ENCODE measurements around the gene ZNF385C.
"Not testable (repeated sequence)": the region's sequence is repeated elsewhere in the genome, so short reads cannot be mapped to it uniquely, and the experiment has no call there.

The ZNF385C gene

DNA sequence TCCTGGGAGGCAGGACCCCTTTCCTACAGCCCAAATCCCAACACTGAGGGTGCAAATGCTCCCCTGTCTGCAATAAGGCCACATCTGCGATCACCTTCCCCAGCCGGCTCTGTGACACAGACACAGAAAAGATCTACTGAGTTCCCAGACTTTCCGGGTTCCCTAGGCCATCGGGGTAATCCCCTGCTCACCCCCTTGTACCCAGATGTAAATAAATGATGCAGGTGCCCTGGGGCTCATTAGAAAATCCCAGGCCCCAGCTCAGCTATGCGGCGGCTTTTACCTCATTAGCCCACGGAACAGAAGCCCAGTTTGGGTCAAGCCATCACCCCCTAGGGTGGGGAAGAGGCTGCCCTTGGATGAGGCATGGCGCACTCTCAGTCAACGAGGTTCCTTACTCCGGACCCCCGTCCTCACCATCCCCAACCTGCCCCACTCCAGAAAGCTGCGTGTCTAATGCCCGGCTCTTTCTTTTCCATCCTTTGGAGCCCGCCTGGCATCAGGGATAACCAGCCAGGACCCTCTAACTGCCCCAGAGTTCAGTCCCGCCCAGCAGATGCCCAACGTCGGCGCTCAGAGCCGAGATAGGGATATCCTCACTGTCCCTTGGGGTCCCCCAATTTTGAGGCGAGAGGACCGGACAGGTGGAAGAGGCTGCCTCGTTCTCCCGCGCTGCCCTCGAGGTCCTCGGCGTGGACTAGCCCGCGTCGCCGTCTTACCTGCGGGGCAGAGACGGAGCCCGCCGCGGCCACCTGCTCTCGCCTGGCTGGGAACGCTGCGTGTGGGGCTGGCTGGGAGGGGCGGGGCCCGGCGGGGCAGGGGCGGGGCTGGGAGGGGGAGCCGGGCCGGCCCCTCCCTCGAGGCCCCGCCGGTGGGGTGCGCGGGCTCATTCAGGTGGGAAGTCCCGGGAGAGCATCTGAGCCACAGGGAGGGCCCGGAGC lies at the start of gene ZNF385C:
Gene ZNF385C (minus strand): TSS at position 783 of the 941 bp plus-strand sequence. CDS start 35,417 bp downstream, outside the sequence.
- in situ Hi-C loops (cut with HindIII; ENCODE audit: low sequenced_read_pairs): no loop called here

- in situ Hi-C loops (cut with HindIII; ENCODE audit: low sequenced_read_pairs): no loop called here
Observed at GRCh38 chr17:42146911-42147607, 48.8 kb upstream of the ZNF385C start.

DNA sequence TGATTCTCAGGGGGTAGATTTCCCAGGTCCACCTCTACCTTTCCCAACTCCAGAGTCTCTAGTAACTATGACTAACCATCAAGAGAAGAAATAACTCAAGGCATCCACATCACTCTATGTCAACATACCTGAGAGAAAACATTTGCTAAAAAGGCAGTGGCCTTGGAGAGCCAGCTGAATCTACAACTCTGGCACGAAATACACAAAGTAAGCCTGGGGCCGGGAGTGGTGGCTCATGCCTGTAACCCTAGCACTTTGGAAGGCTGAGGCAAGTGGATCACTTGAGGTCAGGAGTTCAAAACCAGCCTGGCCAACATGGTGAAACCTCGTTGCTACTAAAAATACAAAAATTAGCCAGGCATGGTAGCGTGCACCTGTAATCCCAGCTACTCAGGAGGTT lies 44.9 kb upstream of the ZNF385C start:
- in situ Hi-C loops (cut with HindIII; ENCODE audit: low sequenced_read_pairs): not testable (repeated sequence)

GRCh38 chr17:42142371-42142896 lies 44.2 kb upstream of the ZNF385C start:
- in situ Hi-C loops (cut with HindIII; ENCODE audit: low sequenced_read_pairs): no loop called here

DNA sequence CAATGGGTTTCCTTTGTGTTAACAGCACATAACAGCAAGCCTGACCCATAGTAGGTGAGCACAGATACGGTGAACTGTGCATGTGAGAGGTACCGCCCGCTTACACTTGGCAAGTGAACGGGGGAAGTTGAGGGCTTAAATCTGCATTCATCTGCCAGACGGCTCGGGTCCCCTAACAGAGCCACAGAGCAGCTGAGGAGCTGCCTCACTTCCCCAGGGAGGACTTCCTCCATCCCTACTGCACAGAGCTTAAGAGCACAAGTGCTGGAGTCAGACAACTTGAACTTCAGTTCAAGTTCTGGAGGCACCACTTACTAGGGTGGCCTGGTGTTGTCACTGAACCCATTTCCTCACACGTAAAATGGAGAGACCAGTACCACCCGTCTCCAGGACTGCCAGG lies 43.1 kb upstream of the ZNF385C start:
- in situ Hi-C loops (cut with HindIII; ENCODE audit: low sequenced_read_pairs): no loop called here

DNA sequence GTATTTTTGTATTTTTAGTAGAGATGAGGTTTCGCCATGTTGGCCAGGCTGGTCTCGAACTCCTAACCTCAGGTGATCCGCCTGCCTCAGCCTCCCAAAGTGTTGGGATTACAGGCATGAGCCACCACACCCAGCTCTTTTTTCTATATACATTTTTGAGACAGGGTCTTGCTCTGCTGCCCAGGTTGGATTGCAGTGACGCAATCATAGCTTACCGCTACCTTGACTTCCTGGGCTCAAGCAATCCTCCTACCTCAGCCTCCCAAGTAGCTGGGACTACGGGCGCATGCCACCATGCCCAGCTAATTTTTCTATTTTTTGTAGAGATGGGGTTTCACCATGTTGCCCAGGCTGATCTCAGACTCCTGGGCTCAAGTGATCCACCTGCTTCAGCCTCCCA lies 42.4 kb upstream of the ZNF385C start:
- in situ Hi-C loops (cut with HindIII; ENCODE audit: low sequenced_read_pairs): not testable (repeated sequence)

DNA sequence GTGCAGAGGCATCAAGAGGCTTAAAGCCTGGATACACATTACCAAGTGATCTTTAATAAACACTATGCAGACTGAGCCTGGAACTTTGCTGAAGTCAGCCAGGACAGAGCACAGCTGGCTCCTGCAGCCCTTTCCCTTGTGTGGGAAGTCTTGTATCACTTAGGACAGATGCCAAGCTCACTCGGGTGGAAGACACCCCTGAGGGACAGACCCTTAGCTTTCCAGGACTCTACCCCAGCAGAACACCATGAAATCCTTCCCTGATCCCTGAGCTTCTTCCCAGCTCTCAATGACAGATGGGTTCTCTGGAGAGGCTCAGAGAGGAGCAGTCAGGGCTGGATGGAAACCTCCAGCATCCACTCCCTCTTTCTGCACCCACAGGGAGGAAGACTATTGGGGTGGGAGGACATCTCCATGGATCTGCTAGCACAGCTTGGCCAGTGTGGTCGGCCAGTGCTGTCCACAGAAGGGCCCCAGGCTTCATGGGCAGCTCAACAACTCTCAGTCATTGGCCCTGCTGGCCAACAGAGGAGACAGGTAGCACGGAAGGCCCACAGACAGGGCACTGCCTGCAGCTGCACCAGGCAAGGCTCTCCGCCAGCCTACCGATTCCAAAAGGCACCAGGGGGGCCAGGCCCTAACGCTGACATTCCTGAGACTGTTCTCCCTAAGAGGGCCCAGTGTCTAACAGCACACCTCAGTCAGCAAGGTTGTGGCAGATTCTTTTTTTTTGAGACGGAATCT lies 40.6 kb upstream of the ZNF385C start:
- in situ Hi-C loops (cut with HindIII; ENCODE audit: low sequenced_read_pairs): loop anchor here (5.0 kb wide), 1 partner anchor 38 kb away; no protein-coding TSS in a partner anchor

GRCh38 chr17:42136654-42137051 lies 38.4 kb upstream of the ZNF385C start:
- in situ Hi-C loops (cut with HindIII; ENCODE audit: low sequenced_read_pairs): loop anchor here (5.0 kb wide), 1 partner anchor 41 kb away; no protein-coding TSS in a partner anchor

DNA sequence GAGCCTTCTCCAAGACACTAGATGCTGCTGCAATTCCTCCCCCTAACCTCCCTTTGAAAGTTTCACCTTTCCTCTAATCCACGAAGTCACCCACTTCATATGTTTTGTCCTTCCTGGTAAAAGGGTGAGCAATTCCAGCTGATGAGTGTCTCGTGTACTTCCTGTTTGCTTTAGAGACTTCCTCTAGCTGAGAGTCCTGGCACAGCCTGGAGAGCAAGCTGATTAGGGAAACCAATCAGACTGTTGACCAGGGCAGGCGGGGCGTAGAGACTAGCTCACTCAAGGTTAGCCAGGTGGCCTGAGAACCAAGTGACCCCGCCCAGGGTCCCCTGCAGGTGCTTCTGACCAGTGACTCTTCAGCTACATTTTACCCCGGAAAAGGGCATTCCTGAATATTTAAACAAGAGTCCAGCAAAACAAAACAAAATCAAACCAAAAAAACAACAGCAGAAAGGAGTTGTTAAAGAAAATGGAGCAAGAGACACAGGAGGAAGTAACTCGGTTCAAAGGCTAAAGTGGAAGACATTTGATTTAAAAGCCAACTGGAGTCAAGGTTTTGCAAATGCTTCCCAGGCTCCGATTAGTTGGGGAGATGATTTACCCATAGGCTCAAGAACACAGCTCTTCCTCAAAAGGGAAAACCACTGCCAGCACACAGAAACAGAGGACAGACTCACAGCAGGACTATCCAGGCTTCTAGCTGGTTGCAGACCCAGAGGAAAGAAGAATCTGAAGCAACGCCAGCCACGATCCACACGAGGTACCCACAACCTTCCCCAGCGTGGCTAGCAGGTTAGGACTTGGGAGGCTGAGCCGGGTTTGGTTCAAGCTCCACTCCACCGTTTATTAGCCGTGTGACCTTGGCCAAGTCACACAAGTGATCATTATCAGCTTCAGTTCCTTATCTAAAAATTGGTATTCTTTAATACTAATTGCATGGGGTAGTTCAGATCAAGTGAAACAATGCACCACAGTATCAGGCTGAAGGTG lies 37.7 kb upstream of the ZNF385C start:
- in situ Hi-C loops (cut with HindIII; ENCODE audit: low sequenced_read_pairs): loop anchor here (5.0 kb wide), 1 partner anchor 41 kb away; no protein-coding TSS in a partner anchor

GRCh38 chr17:42135151-42135550 lies 36.9 kb upstream of the ZNF385C start:
- in situ Hi-C loops (cut with HindIII; ENCODE audit: low sequenced_read_pairs): loop anchor here (5.0 kb wide), 1 partner anchor 42 kb away; no protein-coding TSS in a partner anchor

GRCh38 chr17:42133461-42134041 lies 35.3 kb upstream of the ZNF385C start:
- in situ Hi-C loops (cut with HindIII; ENCODE audit: low sequenced_read_pairs): no loop called here

DNA sequence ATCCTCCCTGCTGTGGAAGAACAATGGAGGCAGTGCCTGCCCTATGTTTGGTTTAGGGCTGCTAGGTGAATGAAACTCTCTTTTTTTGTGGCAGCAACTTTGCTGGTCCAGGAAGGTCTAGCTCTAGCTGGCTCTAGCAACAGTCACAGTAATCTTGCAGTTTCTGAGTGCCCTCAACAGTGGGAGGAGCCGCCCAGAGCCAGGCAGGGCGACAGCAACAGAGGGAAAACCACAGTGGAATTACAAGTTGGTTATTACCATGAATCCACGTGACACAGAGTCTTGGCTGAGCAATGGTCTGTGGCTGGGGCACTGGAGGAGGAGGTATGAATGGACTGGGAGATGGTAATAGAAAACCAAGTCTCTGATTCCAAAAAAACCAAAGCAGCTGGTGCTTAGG lies 34.7 kb upstream of the ZNF385C start:
- in situ Hi-C loops (cut with HindIII; ENCODE audit: low sequenced_read_pairs): no loop called here

DNA sequence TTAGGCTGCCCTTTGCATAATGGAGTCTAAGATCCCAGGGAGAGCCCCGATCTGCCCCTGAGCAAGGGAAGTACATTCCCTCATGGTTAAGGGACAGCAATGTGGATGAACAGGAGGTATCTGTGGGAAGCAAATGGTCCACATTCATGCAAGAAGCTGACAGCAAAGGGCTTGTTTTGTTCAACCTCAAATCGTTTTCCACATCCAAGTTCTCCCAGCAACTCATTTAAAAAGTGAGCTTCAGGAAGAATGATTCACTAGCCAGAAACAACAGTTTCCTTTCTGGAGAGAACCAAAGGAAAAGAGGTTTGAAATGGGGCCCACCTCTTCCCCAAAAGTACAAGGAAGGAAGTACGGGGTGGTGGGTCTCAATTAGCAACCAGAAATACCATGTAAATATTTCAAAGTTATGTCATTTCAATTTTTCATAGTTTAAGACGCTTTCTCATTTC lies 33.7 kb upstream of the ZNF385C start:
- in situ Hi-C loops (cut with HindIII; ENCODE audit: low sequenced_read_pairs): no loop called here

DNA sequence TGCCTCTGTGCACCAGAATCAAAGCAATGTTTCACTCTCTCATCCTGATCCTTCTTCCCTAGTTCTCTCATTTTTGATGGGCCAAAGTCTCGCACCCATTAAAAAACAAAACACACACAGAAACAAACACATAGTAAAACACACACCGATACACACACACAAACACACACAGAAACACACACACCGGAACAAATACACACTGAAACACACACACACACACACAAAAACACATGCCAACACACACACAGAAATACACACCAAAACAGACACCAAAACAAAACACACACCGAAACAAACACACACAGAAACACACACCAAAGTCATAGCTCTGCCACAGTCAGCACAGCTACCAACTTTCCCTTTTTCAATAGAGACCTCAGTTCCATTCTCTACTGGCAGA lies 33.0 kb upstream of the ZNF385C start:
- in situ Hi-C loops (cut with HindIII; ENCODE audit: low sequenced_read_pairs): no loop called here

DNA sequence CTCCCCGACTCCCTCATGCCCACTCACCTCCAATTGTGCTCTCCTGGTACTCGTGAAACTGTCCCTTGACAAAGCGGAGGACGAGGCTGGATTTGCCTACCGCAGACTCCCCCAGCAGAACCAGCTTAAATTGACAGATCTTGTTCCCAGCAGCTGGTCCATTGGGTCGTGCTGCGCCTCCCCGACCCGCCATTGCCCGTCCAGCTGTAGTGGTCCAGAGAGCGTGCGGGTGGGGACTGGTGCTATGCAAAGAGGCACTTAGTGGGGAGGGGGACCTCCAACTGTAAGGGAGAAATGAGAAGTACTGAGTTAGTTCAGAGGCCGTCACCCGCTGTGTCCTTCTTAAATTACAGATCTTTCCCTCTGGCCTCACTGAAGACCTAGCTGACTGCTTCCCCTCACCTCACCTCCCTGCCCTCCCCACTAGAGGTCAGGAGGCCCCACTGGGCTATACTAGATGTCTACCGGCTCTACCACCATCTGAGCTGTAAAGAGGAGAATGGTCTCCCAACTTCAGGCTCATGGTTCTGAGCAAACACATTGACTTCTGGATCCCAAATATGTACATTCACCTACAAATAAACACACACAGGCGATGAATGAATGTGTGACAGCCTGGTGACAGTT lies 32.1 kb upstream of the ZNF385C start:
- in situ Hi-C loops (cut with HindIII; ENCODE audit: low sequenced_read_pairs): no loop called here

- in situ Hi-C loops (cut with HindIII; ENCODE audit: low sequenced_read_pairs): loop anchor here (10.0 kb wide), 1 partner anchor 154 kb away; no protein-coding TSS in a partner anchor
Observed at GRCh38 chr17:42129109-42129837, 31.0 kb upstream of the ZNF385C start.

- in situ Hi-C loops (cut with HindIII; ENCODE audit: low sequenced_read_pairs): loop anchor here (10.0 kb wide), 1 partner anchor 153 kb away; no protein-coding TSS in a partner anchor
Observed at GRCh38 chr17:42127414-42127813, 29.1 kb upstream of the ZNF385C start.

GRCh38 chr17:42126836-42127235 lies 28.6 kb upstream of the ZNF385C start:
- in situ Hi-C loops (cut with HindIII; ENCODE audit: low sequenced_read_pairs): loop anchor here (10.0 kb wide), 1 partner anchor 152 kb away; no protein-coding TSS in a partner anchor

All from endothelial cell of hepatic sinusoid (primary cell).